ENCODE data around the gene DCAF12.
A peak's percentile ranks its signal among the peaks of the same experiment; 100 is the strongest.
"Not testable (repeated sequence)": the region's sequence is repeated elsewhere in the genome, so short reads cannot be mapped to it uniquely, and the experiment has no call there.

The DCAF12 gene

GRCh38 chr9:34126207-34127034 is at the start of gene DCAF12:
TSS of gene DCAF12 (minus strand) at chr9:34126698. CDS start at chr9:34126431, 267 bp downstream.
- peak; percentile 76 to 84 for DNase-seq (ENCODE audit: low read depth in 1 of 2, low spot score in 1 of 2)

GRCh38 chr9:34176089-34176488 is 49.6 kb upstream of the DCAF12 start:
- no peak for DNase-seq (ENCODE audit: low read depth in 1 of 2, low spot score in 1 of 2)

- peak in 1 of 2 donors; percentile 13 for DNase-seq (ENCODE audit: low read depth in 1 of 2, low spot score in 1 of 2)
Measured at GRCh38 chr9:34171753-34172535, 45.4 kb upstream of the DCAF12 start.

GRCh38 chr9:34170237-34170991 is 43.9 kb upstream of the DCAF12 start:
- DNase-seq (ENCODE audit: low read depth in 1 of 2, low spot score in 1 of 2), result no peak

- no peak for DNase-seq (ENCODE audit: low read depth in 1 of 2, low spot score in 1 of 2)
Measured at GRCh38 chr9:34169125-34169524, 42.6 kb upstream of the DCAF12 start.

GRCh38 chr9:34163434-34163833 is 36.9 kb upstream of the DCAF12 start:
- no peak for DNase-seq (ENCODE audit: low read depth in 1 of 2, low spot score in 1 of 2)

GRCh38 chr9:34158362-34158869 is 31.9 kb upstream of the DCAF12 start:
- no peak for DNase-seq (ENCODE audit: low read depth in 1 of 2, low spot score in 1 of 2)

GRCh38 chr9:34157898-34158297 is 31.4 kb upstream of the DCAF12 start:
- no peak for DNase-seq (ENCODE audit: low read depth in 1 of 2, low spot score in 1 of 2)

GRCh38 chr9:34157318-34157717 is 30.8 kb upstream of the DCAF12 start:
- DNase-seq (ENCODE audit: low read depth in 1 of 2, low spot score in 1 of 2), result no peak

GRCh38 chr9:34154057-34154456 is 27.6 kb upstream of the DCAF12 start:
- DNase-seq (ENCODE audit: low read depth in 1 of 2, low spot score in 1 of 2), result no peak

GRCh38 chr9:34151398-34151797 is 24.9 kb upstream of the DCAF12 start:
- DNase-seq (ENCODE audit: low read depth in 1 of 2, low spot score in 1 of 2), result no peak

- DNase-seq (ENCODE audit: low read depth in 1 of 2, low spot score in 1 of 2), result no peak
Measured at GRCh38 chr9:34145165-34145564, 18.7 kb upstream of the DCAF12 start.

GRCh38 chr9:34143116-34143515 is 16.6 kb upstream of the DCAF12 start:
- DNase-seq (ENCODE audit: low read depth in 1 of 2, low spot score in 1 of 2), result no peak

- no peak for DNase-seq (ENCODE audit: low read depth in 1 of 2, low spot score in 1 of 2)
Measured at GRCh38 chr9:34140853-34141252, 14.4 kb upstream of the DCAF12 start.

GRCh38 chr9:34139477-34140146 is 13.1 kb upstream of the DCAF12 start:
- no peak for DNase-seq (ENCODE audit: low read depth in 1 of 2, low spot score in 1 of 2)

GRCh38 chr9:34138644-34139043 is 12.1 kb upstream of the DCAF12 start:
- not testable (repeated sequence) for DNase-seq (ENCODE audit: low read depth in 1 of 2, low spot score in 1 of 2)

GRCh38 chr9:34134521-34134920 is 8.0 kb upstream of the DCAF12 start:
- DNase-seq (ENCODE audit: low read depth in 1 of 2, low spot score in 1 of 2), result no peak

GRCh38 chr9:34133436-34133949 is 7.0 kb upstream of the DCAF12 start:
- DNase-seq (ENCODE audit: low read depth in 1 of 2, low spot score in 1 of 2), result no peak

- no peak for DNase-seq (ENCODE audit: low read depth in 1 of 2, low spot score in 1 of 2)
Measured at GRCh38 chr9:34131571-34131970, 5.1 kb upstream of the DCAF12 start.

Measured in activated CD4-positive, alpha-beta T cell treated with anti-CD3 and anti-CD28 coated beads, Interleukin-2, amount 50 U/mL, for 24 hours (primary cell).